Left renal cortex interstitium (tissue), 4 donors: Measurements from ENCODE around the gene STIM2. TPM values are rescaled to one million over a fixed set of nuclear protein-coding genes. Genes with fewer than 3 reads are reported as not detected.
"Not testable (repeated sequence)": the region's sequence is repeated elsewhere in the genome, so short reads cannot be mapped to it uniquely, and the experiment has no call there.

Source experiments
- DNase-seq, 4 donors: peaks; one replicate each; pipeline ENCODE4 v3.0.0-alpha.2; 2013; ENCODE audit warnings: low read depth in 4 of 4, low spot score in 2 of 4, missing footprints in 1 of 4
- polyA plus RNA-seq, 4 donors: library from polyadenylated mRNA; unstranded; fragments of 120-200 nt; gene quantifications; one replicate each; pipeline ENCODE4 v1.2.1, GENCODE V29; 2013; ENCODE audit not compliant: insufficient read length in 4 of 4

STIM2 gene
- polyA plus RNA-seq, 4 donors, result 30.2 to 45.4 (median 40.7) TPM

- no peak for DNase-seq
Observed at GRCh38 chr4:26866781-26867180, 6.1 kb downstream of the STIM2 start.

- DNase-seq, result no peak
Observed at GRCh38 chr4:26867914-26868684, 7.5 kb downstream of the STIM2 start.

GRCh38 chr4:26870576-26871262 is 10.1 kb downstream of the STIM2 start:
- no peak for DNase-seq

- no peak for DNase-seq
Observed at GRCh38 chr4:26871611-26872010, 11.0 kb downstream of the STIM2 start.

GRCh38 chr4:26873391-26874026 is 12.9 kb downstream of the STIM2 start:
- DNase-seq, result no peak

GRCh38 chr4:26874110-26874509 is 13.5 kb downstream of the STIM2 start:
- DNase-seq, result no peak

- DNase-seq, result no peak
Observed at GRCh38 chr4:26877406-26877805, 16.8 kb downstream of the STIM2 start.

- DNase-seq, result no peak
Observed at GRCh38 chr4:26877961-26878360, 17.3 kb downstream of the STIM2 start.

- no peak for DNase-seq
Observed at GRCh38 chr4:26878794-26879391, 18.3 kb downstream of the STIM2 start.

GRCh38 chr4:26879805-26880204 is 19.2 kb downstream of the STIM2 start:
- no peak for DNase-seq

GRCh38 chr4:26884026-26884425 is 23.4 kb downstream of the STIM2 start:
- DNase-seq, result no peak

- no peak for DNase-seq
Observed at GRCh38 chr4:26884486-26884988, 23.9 kb downstream of the STIM2 start.

GRCh38 chr4:26885912-26886274 is 25.3 kb downstream of the STIM2 start:
- DNase-seq, result no peak

GRCh38 chr4:26887143-26887542 is 26.5 kb downstream of the STIM2 start:
- DNase-seq, result no peak

- DNase-seq, result no peak
Observed at GRCh38 chr4:26887809-26888208, 27.2 kb downstream of the STIM2 start.

GRCh38 chr4:26889356-26889755 is 28.7 kb downstream of the STIM2 start:
- DNase-seq, result no peak

- DNase-seq, result no peak
Observed at GRCh38 chr4:26891054-26891453, 30.4 kb downstream of the STIM2 start.

GRCh38 chr4:26891867-26892266 is 31.2 kb downstream of the STIM2 start:
- no peak for DNase-seq

GRCh38 chr4:26892480-26893150 is 32.0 kb downstream of the STIM2 start:
- no peak for DNase-seq

- no peak for DNase-seq
Observed at GRCh38 chr4:26893491-26893890, 32.9 kb downstream of the STIM2 start.

- not testable (repeated sequence) for DNase-seq
Observed at GRCh38 chr4:26894881-26895280, 34.2 kb downstream of the STIM2 start.
